B cell (primary cell): ENCODE results near the gene MSN. TPM values are rescaled to one million over a fixed set of nuclear protein-coding genes. Genes with fewer than 3 reads are reported as not detected.
"Not testable (repeated sequence)": the region's sequence is repeated elsewhere in the genome, so short reads cannot be mapped to it uniquely, and the experiment has no call there.

Experiments used
- ATAC-seq: fragments of 200-7000 bp; cut with Tn5 transposase; one replicate; pipeline ENCODE4 v1.10.0; 2021; ENCODE audit warnings: low read depth, mild to moderate bottlenecking, moderate number of reproducible peaks, moderate library complexity
- CTCF ChIA-PET: fragments of 350-600 bp; sonication (Branson Sonifier 250); formaldehyde crosslinking; loops from one replicate; lab custom pipeline; 2021; ENCODE audit warnings: antibody characterized with exemption, inconsistent platforms; lab: Charles Lee
- POLR2A ChIA-PET: fragments of 350-600 bp; sonication (Branson Sonifier 250); formaldehyde crosslinking; loops from one replicate; lab custom pipeline; 2021; ENCODE audit warnings: antibody characterized with exemption; lab: Charles Lee
- DNase-seq: peaks from one replicate; pipeline ENCODE4 v3.0.0; 2013
- H2AFZ ChIP-seq: 2 replicates; pipeline ENCODE4 v1.6.1; 2012; ENCODE audit warnings: mild to moderate bottlenecking, low read depth, low read length; ENCODE audit not compliant: insufficient read depth, poor library complexity, severe bottlenecking
- H3K27ac ChIP-seq, 2 donors: 1 replicate in 1 of 2; 2 replicates in 1 of 2; pipeline ENCODE4 v1.5.1; 2012 to 2013; ENCODE audit warnings: low read length in 2 of 2, mild to moderate bottlenecking in 2 of 2, moderate library complexity in 1 of 2
- H3K27me3 ChIP-seq, 4 experiments: fragments of 200-600 bp in 1 of 4; sonication (generic) in 1 of 4; replicated peaks in 1 of 4; 1 replicate in 2 of 4; 2 replicates in 2 of 4; pipeline versions ENCODE4 v1.6.1 to v1.7.0; 2013 to 2016; ENCODE audit warnings: low read length in 3 of 4, mild to moderate bottlenecking in 2 of 4, mixed read lengths in 1 of 4, moderate library complexity in 1 of 4; ENCODE audit not compliant: insufficient read depth in 4 of 4, control insufficient read depth in 3 of 4; ENCODE audit errors: control extremely low read depth in 1 of 4
- H3K36me3 ChIP-seq, 2 experiments: replicated peaks in 1 of 2; 1 replicate in 1 of 2; 2 replicates in 1 of 2; pipeline versions ENCODE4 v1.6.1 to v1.7.1; 2013; ENCODE audit warnings: low read length in 1 of 2; ENCODE audit not compliant: insufficient read depth in 2 of 2, control insufficient read depth in 1 of 2; ENCODE audit errors: control extremely low read depth in 1 of 2, extremely low read depth in 1 of 2
- H3K4me1 ChIP-seq, 2 donors: fragments of 200-600 bp in 1 of 2; sonication (generic) in 1 of 2; 1 replicate in 1 of 2; 2 replicates in 1 of 2; pipeline versions ENCODE4 v1.5.1 to v1.6.1; 2013 to 2017; ENCODE audit warnings: low read length in 2 of 2; ENCODE audit not compliant: control insufficient read depth in 2 of 2, insufficient read depth in 2 of 2
- H3K4me2 ChIP-seq: replicated peaks from 2 replicates; pipeline ENCODE3; 2012; ENCODE audit warnings: mild to moderate bottlenecking, low read depth, low read length; ENCODE audit not compliant: poor library complexity, severe bottlenecking
- H3K4me3 ChIP-seq, 5 experiments: fragments of 200-600 bp in 1 of 5; sonication (generic) in 1 of 5; 1 replicate in 3 of 5; 2 replicates in 2 of 5; pipeline versions ENCODE4 v1.5.1 to v1.7.0; 2011 to 2016; ENCODE audit warnings: low read length in 4 of 5, mild to moderate bottlenecking in 4 of 5, low read depth in 2 of 5, control low read depth in 1 of 5, moderate library complexity in 1 of 5; ENCODE audit not compliant: insufficient read depth in 1 of 5; ENCODE audit errors: control extremely low read depth in 1 of 5, extremely low read depth in 1 of 5
- H3K79me2 ChIP-seq: fragments of 200-600 bp; sonication (generic); one replicate; pipeline ENCODE4 v1.6.0; 2016; ENCODE audit warnings: low read length; ENCODE audit not compliant: control insufficient read depth, insufficient read depth
- H3K9ac ChIP-seq: fragments of 200-600 bp; sonication (generic); 2 replicates; pipeline ENCODE4 v1.6.1; 2017; ENCODE audit warnings: mild to moderate bottlenecking, low read length, moderate library complexity
- H3K9me3 ChIP-seq, 3 donors: one replicate each; pipeline versions ENCODE4 v1.6.1 to v1.7.1; 2013; ENCODE audit warnings: low read length in 2 of 3; ENCODE audit not compliant: control insufficient read depth in 2 of 3, insufficient read depth in 1 of 3; ENCODE audit errors: control extremely low read depth in 1 of 3
- H4K20me1 ChIP-seq: 2 replicates; pipeline ENCODE4 v1.6.0; 2012; ENCODE audit warnings: mild to moderate bottlenecking, low read length; ENCODE audit not compliant: insufficient read depth, control insufficient read depth, poor library complexity, severe bottlenecking
- H3K27ac Mint-ChIP-seq: one replicate; pipeline ENCODE4 v1.8.0; 2021; ENCODE audit warnings: mixed read lengths
- H3K27me3 Mint-ChIP-seq: one replicate; pipeline ENCODE4 v1.8.0; 2021; ENCODE audit warnings: mixed read lengths
- H3K4me1 Mint-ChIP-seq: one replicate; pipeline ENCODE4 v1.8.0; 2021; ENCODE audit warnings: mixed read lengths
- H3K4me3 Mint-ChIP-seq: one replicate; pipeline ENCODE4 v1.8.0; 2021; ENCODE audit warnings: mixed read lengths
- H3K9me3 Mint-ChIP-seq: one replicate; pipeline ENCODE4 v1.8.0; 2022; ENCODE audit warnings: mixed read lengths; ENCODE audit not compliant: insufficient read depth
- CTCF ChIP-seq: fragments of 200-600 bp; IDR thresholded peaks from one replicate; pipeline ENCODE4 v1.8.0; 2022; ENCODE audit warnings: antibody characterized with exemption, mild to moderate bottlenecking
- WGBS: methylation state at CpG from one replicate; pipeline ENCODE4 v1.1.5; 2013; ENCODE audit warnings: missing lambda C conversion rate; ENCODE audit not compliant: insufficient coverage; 5-methylcytosine and 5-hydroxymethylcytosine counted together
- intact Hi-C: fragments of 100-400 bp; cut with micrococcal nuclease; formaldehyde crosslinking; loops from one replicate; pipeline ENCODE4 v1.10.0; 2022
- polyA minus RNA-seq: library from RNA; depleted of rRNA, polyadenylated mRNA; stranded (reverse); fragments of >200 nt; gene quantifications from 2 replicates; pipeline ENCODE4 v1.2.3, GENCODE V29; 2012
- polyA plus RNA-seq: library from polyadenylated mRNA; depleted of rRNA; stranded (reverse); fragments of >200 nt; gene quantifications from 2 replicates; pipeline ENCODE4 v1.2.3, GENCODE V29; 2012
- total RNA-seq, 2 donors: library from RNA; stranded (reverse); fragments of 120-200 nt in 1 of 2; gene quantifications; 1 replicate in 1 of 2; 2 replicates in 1 of 2; pipeline versions ENCODE4 v1.2.3 to v1.2.4, GENCODE V29; 2013 to 2022

The MSN gene
- total RNA-seq (413 and 414 TPM in 2 replicates), polyA plus RNA-seq (167 and 181 TPM in 2 replicates), polyA minus RNA-seq (282 and 356 TPM in 2 replicates)
- 360 TPM for total RNA-seq (2013)

GRCh38 chrX:65667503-65668376 is at the start of gene MSN:
TSS of gene MSN (plus strand) at chrX:65667654. CDS start at chrX:65667842, 188 bp downstream.
- peak within 1 kb of the TSS; percentile 30 for H2AFZ ChIP-seq
- Mint-ChIP-seq H3K4me3 (peak within 1 kb of the TSS; percentile 96), H3K9me3 (no peaks in the 10 kb centered on the region), H3K27me3 (no peaks in the 10 kb centered on the region), H3K27ac (peak within 1 kb of the TSS; percentile 91), H3K4me1 (peaks cover 41% of the 10 kb centered on the region)
- peak within 1 kb of the TSS; percentile 68 to 78 (median 71) for H3K4me3 ChIP-seq
- CTCF ChIA-PET = interaction anchor here (1.0 to 2.8 kb wide), 8 partner anchors 10 to 442 kb away, joined by 3 to 12 read pairs (median 4); no protein-coding TSS in a partner anchor
- H3K4me2 ChIP-seq = peak within 1 kb of the TSS; percentile 71
- POLR2A ChIA-PET = interaction anchor here (1.0 to 2.6 kb wide), 5 partner anchors 13 to 72 kb away, joined by 3 to 9 read pairs (median 4); no protein-coding TSS in a partner anchor
- 0% methylated on average over 36 of the region's 56 CpGs for WGBS
- H3K79me2 ChIP-seq = peaks cover 50% of the 10 kb centered on the region
- no peaks in the 10 kb centered on the region for H3K9me3 ChIP-seq
- peak within 1 kb of the TSS; percentile 76 for H3K9ac ChIP-seq
- peak; percentile 70 for DNase-seq
- peaks cover 2 to 18% of the 10 kb centered on the region in 2 experiments for H3K36me3 ChIP-seq
- intact Hi-C loops = loop anchor here (1.0 to 5.0 kb wide), 3 partner anchors 31 to 71 kb away; no protein-coding TSS in a partner anchor
- peak; percentile 79 for ATAC-seq
- peaks cover 26% of the 10 kb centered on the region for H4K20me1 ChIP-seq
- H3K27me3 ChIP-seq = no peaks in the 10 kb centered on the region
- peaks cover 32 to 39% of the 10 kb centered on the region in 2 donors for H3K4me1 ChIP-seq
- peak within 1 kb of the TSS; percentile 53 to 72 for H3K27ac ChIP-seq
- TF ChIP-seq CTCF = no peak

GRCh38 chrX:65620096-65620705 is 47.3 kb upstream of the MSN start:
- H4K20me1 ChIP-seq, H3K9me3 ChIP-seq, H3K4me1 ChIP-seq, H2AFZ ChIP-seq, H3K4me1 Mint-ChIP-seq, POLR2A ChIA-PET, intact Hi-C loops, ATAC-seq, H3K36me3 ChIP-seq, H3K27ac ChIP-seq, H3K27me3 Mint-ChIP-seq, H3K27ac Mint-ChIP-seq, H3K4me3 Mint-ChIP-seq, H3K79me2 ChIP-seq, H3K27me3 ChIP-seq, H3K4me3 ChIP-seq, H3K9me3 Mint-ChIP-seq, H3K9ac ChIP-seq, CTCF ChIA-PET, H3K4me2 ChIP-seq, DNase-seq: not testable (repeated sequence)
- 98% methylated on average over 13 of the region's 33 CpGs for WGBS
